Caki2 (cell line): ENCODE data around the gene RUVBL2. TPM values are rescaled to one million over a fixed set of nuclear protein-coding genes. Genes with fewer than 3 reads are reported as not detected.
"Not testable (repeated sequence)": the region's sequence is repeated elsewhere in the genome, so short reads cannot be mapped to it uniquely, and the experiment has no call there.

Experiments
- DNase-seq: peaks from one replicate; pipeline ENCODE4 v3.0.0-alpha.2; 2015; ENCODE audit warnings: low read depth
- in situ Hi-C: cut with HindIII; loops from 2 replicates; pipeline ENCODE4 v1.10.0; 2016; ENCODE audit warnings: low sequenced_read_pairs, low pct_unique_long_range_greater_than_20kb, mixed read lengths
- total RNA-seq: library from RNA; depleted of rRNA; stranded (reverse); fragments of >200 nt; shearing (Covaris generic); gene quantifications from 2 replicates; pipeline ENCODE4 v1.2.3, GENCODE V29; 2014; ENCODE audit warnings: low replicate concordance

RUVBL2 gene
- total RNA-seq, 1 experiment from 2014 or later = 608 TPM

DNA sequence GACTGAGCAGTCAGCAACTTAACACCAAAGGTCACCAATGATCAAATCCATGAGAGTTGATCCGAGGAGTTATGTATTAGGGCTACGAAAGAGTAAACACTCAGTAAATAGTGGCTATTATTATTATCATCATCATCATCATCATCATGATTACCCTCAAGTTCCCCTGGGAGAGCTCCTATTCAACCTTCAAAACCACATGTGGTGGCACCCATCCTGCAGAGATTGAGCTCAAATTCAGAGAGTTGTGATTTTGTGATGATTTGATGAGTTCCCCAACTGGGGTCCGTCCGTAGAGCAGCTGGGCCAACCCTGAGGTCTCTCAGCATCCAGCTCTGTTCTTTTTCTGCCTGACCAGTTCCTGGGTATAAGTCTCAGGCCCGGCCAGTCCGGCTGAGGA lies 31.4 kb downstream of the RUVBL2 start:
- DNase-seq, in situ Hi-C loops: not testable (repeated sequence)

DNA sequence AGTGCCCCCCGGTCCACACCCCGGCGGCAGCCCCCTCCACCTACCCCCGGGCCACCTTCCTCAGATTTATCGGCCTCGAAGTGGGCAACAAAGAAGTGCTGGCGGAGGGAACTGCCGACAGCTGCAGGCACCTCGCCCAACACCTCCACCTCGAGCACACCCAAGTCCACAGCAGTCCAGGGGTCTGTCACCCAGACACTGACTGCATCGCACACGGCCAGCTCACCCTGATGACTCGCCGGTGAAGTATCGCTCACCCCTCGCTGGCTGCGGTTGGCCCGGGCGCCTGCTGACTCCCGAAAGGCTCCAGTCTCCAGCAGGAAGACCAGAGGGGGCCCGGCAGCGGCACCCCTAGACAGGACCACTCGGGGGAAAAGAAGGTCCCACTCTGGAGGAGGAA lies 31.9 kb downstream of the RUVBL2 start:
- DNase-seq, in situ Hi-C loops: not testable (repeated sequence)

DNA sequence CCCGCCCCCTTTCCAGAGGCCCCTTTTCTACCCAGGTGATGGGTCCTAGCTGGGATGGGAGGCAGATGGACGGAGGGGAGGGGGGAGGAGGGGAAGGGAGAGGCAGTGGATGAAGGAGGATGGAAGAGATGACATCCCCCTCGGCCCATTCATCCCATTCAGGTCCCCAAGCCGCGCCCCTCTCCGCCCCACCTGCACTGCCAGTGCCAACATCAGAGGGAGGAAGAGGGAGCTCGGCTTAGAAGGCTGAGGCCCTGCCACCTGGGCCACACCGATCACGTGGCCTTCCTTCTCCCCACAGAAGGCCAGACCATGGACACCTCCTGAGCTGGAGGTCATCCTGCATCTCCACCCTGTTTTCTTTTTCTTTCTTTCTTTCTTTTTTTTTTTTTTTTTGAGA lies 35.0 kb downstream of the RUVBL2 start:
- in situ Hi-C loops, DNase-seq: not testable (repeated sequence)

DNA sequence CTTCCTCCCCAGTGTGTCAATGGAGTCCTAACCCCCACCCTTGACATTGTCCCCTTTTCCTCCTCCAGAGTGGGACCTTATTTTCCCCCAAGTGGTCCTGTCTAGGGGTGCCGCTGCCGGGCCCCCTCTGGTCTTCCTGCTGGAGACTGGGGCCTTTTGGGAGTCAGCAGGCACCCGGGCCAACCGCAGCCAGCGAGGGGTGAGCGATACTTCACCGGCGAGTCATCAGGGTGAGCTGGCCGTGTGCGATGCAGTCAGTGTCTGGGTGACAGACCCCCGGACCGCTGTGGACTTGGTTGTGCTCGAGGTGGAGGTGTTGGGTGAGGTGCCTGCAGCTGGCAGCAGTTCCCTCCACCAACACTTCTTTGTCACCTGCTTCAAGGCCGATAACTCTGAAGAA lies 36.1 kb downstream of the RUVBL2 start:
- in situ Hi-C loops = not testable (repeated sequence)
- DNase-seq = peak; percentile 28

DNA sequence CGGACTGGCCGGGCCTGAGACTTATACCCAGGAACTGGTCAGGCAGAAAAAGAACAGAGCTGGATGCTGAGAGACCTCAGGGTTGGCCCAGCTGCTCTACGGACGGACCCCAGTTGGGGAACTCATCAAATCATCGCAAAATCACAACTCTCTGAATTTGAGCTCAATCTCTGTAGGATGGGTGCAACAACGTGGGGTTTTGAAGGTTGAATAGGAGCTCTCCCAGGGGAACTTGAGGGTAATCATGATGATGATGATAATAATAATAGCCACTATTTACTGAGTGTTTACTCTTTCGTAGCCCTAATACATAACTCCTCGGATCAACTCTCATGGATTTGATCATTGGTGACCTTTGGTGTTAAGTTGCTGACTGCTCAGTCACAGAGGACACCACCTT lies 36.6 kb downstream of the RUVBL2 start:
- DNase-seq, in situ Hi-C loops: not testable (repeated sequence)

DNA sequence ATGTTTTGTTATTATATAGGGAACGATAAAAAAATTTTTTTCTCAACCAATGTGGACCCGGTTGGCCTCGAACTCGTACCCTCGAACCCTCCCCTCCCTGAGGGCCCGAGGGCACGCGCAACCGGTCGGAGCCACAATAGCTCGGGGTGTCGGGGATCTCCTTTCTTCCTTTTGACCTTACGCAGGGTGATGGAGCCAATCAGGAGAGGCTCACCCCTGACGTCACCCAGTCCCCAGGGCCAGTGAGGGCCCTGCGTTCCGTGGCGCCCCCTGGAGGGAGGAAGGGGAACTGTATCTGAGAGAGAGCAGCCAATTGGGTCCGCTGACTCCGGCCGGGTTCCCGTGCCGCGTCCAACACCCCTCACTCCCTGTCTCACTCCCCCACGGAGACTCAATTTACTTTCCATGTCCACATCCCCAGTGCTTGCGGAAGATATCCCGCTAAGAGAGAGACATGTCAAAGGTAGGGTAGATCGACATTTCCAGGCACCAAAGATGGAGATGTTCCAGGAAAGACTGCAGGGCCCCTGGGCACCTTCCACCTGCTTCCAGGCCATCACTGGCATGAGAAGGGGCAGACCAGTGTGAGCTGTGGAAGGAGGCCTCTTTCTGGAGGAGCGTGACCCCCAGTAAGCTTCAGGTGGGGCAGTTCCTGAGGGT lies 38.1 kb downstream of the RUVBL2 start, which contains the start of gene CGB2:
Gene CGB2, plus strand, starts transcription at position 249 of the 660 bp plus-strand sequence. Its CDS starts 206 bp downstream, at position 455.
- DNase-seq, in situ Hi-C loops: not testable (repeated sequence)

DNA sequence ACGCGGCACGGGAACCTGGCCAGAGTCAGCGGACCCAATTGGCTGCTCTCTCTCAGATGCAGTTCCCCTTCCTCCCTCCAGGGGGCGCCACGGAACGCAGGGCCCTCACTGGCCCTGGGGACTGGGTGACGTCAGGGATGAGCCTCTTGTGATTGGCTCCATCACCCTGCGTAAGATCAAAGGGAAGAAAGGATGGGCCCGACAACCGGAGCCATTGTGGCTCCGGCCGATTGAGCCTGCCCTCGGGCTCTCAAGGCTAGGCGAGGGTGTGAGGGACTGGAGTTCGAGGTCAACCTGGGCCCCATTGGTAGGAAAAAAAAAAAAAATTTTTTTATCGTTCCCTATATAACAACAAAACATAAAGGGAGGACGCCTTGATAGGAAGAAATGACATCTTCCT lies 43.1 kb downstream of the RUVBL2 start, which contains the start of gene CGB1:
Gene CGB1, minus strand, starts transcription at position 81 of the 400 bp plus-strand sequence. CDS start 184 bp downstream, outside the sequence.
- in situ Hi-C loops, DNase-seq: not testable (repeated sequence)

DNA sequence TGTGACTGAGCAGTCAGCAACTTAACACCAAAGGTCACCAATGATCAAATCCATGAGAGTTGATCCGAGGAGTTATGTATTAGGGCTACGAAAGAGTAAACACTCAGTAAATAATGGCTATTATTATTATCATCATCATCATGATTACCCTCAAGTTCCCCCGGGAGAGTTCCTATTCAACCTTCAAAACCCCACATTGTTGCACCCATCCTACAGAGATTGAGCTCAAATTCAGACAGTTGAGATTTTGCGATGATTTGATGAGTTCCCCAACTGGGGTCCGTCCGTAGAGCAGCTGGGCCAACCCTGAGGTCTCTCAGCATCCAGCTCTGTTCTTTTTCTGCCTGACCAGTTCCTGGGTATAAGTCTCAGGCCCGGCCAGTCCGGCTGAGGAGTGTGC lies 44.4 kb downstream of the RUVBL2 start:
- in situ Hi-C loops, DNase-seq: not testable (repeated sequence)

DNA sequence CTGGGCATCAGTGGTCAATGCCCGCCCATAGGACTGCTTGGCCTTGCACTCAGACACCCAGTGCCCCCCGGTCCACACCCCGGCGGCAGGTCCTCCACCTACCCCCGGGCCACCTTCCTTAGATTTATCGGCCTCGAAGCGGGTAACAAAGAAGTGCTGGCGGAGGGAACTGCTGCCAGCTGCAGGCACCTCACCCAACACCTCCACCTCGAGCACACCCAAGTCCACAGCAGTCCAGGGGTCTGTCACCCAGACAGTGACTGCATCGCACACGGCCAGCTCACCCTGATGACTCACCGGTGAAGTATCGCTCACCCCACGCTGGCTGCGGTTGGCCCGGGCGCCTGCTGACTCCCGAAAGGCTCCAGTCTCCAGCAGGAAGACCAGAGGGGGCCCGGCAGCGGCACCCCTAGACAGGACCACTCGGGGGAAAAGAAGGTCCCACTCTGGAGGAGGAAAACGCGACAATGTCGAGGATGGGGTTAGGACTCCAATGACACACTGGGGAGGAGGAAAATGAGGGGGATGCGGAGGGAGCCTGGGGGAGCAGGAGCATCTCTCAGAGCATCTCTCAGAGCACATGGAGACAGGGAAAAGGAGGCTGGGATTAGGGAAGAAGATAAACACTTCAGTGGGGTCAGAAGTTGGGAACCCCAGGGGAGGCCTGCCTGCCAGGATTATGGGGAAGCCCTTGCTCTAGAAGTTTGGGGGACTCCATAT lies 45.0 kb downstream of the RUVBL2 start:
- in situ Hi-C loops = not testable (repeated sequence)
- peak; percentile 74 for DNase-seq

DNA sequence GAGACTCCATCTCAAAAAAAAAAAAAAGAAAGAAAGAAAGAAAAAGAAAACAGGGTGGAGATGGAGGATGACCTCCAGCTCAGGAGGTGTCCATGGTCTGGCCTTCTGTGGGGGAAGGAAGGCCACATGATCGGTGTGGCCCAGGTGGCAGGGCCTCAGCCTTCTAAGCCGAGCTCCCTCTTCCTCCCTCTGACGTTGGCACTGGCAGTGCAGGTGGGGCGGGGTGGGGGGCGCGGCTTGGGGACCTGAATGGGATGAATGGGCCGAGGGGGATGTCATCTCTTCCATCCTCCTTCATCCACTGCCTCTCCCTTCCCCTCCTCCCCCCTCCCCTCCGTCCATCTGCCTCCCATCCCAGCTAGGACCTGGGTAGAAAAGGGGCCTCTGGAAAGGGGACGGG lies 46.0 kb downstream of the RUVBL2 start:
- in situ Hi-C loops, DNase-seq: not testable (repeated sequence)

DNA sequence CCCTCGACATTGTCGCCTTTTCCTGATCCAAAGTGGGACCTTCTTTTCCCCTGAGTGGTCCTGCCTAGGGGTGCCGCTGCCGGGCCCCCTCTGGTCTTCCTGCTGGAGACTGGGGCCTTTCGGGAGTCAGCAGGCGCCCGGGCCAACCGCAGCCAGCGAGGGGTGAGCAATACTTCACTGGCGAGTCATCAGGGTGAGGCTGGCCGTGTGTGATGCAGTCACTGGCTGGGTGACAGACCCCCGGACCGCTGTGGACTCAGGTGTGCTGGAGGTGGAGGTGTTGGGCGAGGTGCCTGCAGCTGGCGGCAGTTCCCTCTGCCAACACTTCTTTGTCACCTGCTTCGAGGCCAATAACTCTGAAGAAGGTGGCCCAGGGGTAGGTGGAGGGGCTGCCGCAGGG lies 48.5 kb downstream of the RUVBL2 start:
- in situ Hi-C loops = no loop called here
- DNase-seq = no peak

DNA sequence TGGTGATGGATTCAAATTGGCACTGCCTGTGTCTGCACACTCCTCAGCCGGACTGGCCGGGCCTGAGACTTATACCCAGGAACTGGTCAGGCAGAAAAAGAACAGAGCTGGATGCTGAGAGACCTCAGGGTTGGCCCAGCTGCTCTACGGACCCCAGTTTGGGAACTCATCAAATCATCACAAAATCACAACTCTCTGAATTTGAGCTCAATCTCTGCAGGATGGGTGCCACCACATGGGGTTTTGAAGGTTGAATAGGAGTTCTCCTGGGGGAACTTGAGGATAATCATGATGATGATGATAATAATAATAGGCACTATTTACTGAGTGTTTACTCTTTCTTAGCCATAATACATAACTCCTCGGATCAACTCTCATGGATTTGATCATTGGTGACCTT lies 49.0 kb downstream of the RUVBL2 start:
- in situ Hi-C loops, DNase-seq: not testable (repeated sequence)

DNA sequence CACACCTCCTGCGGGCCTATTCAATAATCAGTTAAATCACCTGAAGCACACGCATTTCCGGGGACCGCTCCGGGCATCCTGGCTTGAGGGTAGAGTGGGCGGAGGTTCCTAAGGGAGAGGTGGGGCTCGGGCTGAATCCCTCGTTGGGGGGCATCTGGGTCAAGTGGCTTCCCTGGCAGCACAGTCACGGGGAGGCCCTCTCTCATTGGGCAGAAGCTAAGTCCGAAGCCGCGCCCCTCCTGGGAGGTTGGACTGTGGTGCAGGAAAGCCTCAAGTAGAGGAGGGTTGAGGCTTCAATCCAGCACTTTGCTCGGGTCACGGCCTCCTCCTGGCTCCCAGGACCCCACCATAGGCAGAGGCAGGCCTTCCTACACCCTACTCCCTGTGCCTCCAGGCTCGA lies 49.9 kb downstream of the RUVBL2 start, which contains the start of gene CGB5:
Gene CGB5, plus strand, starts transcription at position 301 of the 400 bp plus-strand sequence. CDS start 362 bp downstream, outside the sequence.
- in situ Hi-C loops, DNase-seq: not testable (repeated sequence)

DNA sequence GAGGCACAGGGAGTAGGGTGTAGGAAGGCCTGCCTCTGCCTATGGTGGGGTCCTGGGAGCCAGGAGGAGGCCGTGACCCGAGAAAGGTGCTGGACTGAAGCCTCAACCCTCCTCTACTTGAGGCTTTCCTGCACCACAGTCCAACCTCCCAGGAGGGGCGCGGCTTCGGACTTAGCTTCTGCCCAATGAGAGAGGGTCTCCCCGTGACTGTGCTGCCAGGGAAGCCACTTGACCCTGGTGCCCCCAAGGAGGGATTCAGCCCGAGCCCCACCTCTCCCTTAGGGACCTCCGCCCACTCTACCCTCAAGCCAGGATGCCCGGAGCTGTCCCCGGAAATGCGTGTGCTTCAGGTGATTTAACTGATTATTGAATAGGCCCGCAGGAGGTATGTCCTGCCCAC lies 55.3 kb downstream of the RUVBL2 start, which contains the start of gene CGB8:
Gene CGB8, minus strand, starts transcription at position 101 of the 400 bp plus-strand sequence. CDS start 372 bp downstream, outside the sequence.
- DNase-seq, in situ Hi-C loops: not testable (repeated sequence)

DNA sequence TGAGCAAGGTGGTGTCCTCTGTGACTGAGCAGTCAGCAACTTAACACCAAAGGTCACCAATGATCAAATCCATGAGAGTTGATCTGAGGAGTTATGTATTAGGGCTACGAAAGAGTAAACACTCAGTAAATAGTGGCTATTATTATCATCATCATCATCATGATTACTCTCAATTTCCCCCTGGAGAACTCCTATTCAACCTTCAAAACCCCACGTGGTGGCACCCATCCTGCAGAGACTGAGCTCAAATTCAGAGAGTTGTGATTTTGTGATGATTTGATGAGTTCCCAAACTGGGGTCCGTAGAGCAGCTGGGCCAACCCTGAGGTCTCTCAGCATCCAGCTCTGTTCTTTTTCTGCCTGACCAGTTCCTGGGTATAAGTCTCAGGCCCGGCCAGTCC lies 56.1 kb downstream of the RUVBL2 start:
- in situ Hi-C loops = not testable (repeated sequence)

DNA sequence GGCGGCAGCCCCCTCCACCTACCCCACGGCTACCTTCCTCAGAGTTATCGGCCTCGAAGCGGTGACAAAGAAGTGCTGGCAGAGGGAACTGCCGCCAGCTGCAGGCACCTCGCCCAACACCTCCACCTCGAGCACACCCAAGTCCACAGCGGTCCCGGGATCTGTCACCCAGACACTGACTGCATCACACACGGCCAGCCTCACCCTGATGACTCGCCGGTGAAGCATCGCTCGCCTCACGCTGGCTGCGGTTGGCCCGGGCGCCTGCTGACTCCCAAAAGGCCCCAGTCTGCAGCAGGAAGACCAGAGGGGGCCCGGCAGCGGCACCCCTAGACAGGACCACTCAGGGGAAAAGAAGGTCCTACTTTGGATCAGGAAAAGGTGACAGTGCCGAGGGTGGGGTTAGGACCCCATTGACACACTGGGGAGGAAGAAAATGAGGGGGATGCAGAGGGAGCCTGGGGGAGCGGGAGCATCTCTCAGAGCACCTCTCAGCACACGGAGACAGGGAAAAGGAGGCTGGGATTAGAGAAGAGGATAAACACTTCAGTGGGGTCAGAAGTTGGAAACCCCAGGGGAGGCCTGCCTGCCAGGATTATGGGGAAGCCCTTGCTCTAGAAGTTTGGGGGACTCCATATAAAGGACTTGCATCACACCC lies 56.8 kb downstream of the RUVBL2 start:
- peak; percentile 64 for DNase-seq
- in situ Hi-C loops = not testable (repeated sequence)

More for the DNA sequence above, 56.1 kb downstream of the RUVBL2 start:
- DNase-seq = not testable (repeated sequence)

DNA sequence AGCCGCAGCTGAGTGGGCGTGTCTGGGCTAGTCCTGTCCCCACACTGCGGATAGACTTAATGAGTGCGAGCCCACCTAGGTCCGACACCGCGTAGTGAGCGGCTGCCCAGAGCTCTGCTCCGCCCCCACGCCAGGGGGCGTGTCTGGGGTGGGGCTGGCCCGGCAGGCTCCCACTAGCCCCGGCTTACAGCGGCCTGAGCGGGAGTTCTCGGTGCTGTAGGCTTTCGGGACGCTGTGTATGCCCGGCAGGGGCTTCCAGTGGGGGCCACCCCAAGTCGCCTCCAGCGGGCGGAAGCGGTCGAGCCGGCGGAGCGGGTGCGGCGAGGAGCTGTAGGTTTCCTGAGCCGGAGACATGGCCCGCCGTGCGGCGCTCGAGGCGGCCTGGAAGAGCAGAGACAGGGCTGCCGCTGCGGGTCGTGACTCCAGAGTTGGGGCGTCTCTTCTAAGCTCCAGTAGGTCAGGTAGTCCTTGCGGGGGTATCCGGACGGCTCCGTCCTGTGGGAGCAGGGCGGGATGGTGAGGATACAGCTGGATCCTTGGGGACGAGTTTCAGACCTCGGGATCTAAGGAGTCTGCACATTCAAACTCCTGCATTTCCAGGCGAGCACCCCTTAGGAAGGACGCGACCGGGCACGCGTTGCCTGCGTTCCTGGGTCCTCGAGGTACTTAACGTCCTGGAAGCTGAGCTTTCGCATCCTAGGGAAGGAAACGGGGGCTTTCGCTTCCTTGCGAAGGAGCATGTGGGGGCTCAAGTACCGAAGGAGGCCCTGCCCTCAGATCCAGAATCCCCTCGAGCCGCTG lies 62.6 kb downstream of the RUVBL2 start:
- peak; percentile 75 for DNase-seq

More for the DNA sequence above, 62.6 kb downstream of the RUVBL2 start:
- in situ Hi-C loops = no loop called here
